Stimulated activated CD4-positive, alpha-beta T cell treated with anti-CD3 and anti-CD28 coated beads, Interleukin-15, amount 100 ng/mL, for 1 hour (primary cell): ENCODE data around the gene VKORC1.
A peak's percentile ranks its signal among the peaks of the same experiment; 100 is the strongest.
"Not testable (repeated sequence)": the region's sequence is repeated elsewhere in the genome, so short reads cannot be mapped to it uniquely, and the experiment has no call there.

Experiments used
- DNase-seq, 2 donors: peaks; one replicate each; pipeline ENCODE4 v3.0.0-alpha.2; 2020; ENCODE audit warnings: low read depth in 1 of 2, low spot score in 1 of 2

Gene VKORC1

GRCh38 chr16:31094424-31095120, at the start of gene VKORC1:
Gene VKORC1, minus strand, starts transcription at chr16:31094797. Its CDS starts 68 bp downstream, at chr16:31094729.
- peak; percentile 71 to 76 for DNase-seq

- DNase-seq = no peak
Measured at GRCh38 chr16:31143694-31144148, 49.1 kb upstream of the VKORC1 start.

- DNase-seq = no peak
Measured at GRCh38 chr16:31143011-31143693, 48.6 kb upstream of the VKORC1 start.

- peak; percentile 93 to 96 for DNase-seq
Measured at GRCh38 chr16:31142109-31143010, 47.8 kb upstream of the VKORC1 start.

- no peak for DNase-seq
Measured at GRCh38 chr16:31141489-31142108, 47.0 kb upstream of the VKORC1 start.

- DNase-seq = not testable (repeated sequence)
Measured at GRCh38 chr16:31141071-31141469, 46.5 kb upstream of the VKORC1 start.

- DNase-seq = no peak
Measured at GRCh38 chr16:31138621-31139578, 44.3 kb upstream of the VKORC1 start.

GRCh38 chr16:31136822-31137499, 42.4 kb upstream of the VKORC1 start:
- DNase-seq = not testable (repeated sequence)

- no peak for DNase-seq
Measured at GRCh38 chr16:31136287-31136662, 41.7 kb upstream of the VKORC1 start.

- DNase-seq = no peak
Measured at GRCh38 chr16:31135535-31136286, 41.1 kb upstream of the VKORC1 start, which contains the start of gene PRSS8. Gene PRSS8, minus strand, starts transcription at chr16:31135727. Its CDS starts 229 bp downstream, at chr16:31135498.

GRCh38 chr16:31134625-31135534, 40.3 kb upstream of the VKORC1 start:
- DNase-seq = no peak

- no peak for DNase-seq
Measured at GRCh38 chr16:31134091-31134571, 39.5 kb upstream of the VKORC1 start.

GRCh38 chr16:31133046-31133501, 38.5 kb upstream of the VKORC1 start:
- no peak for DNase-seq

- DNase-seq = no peak
Measured at GRCh38 chr16:31132303-31132979, 37.8 kb upstream of the VKORC1 start.

GRCh38 chr16:31131841-31132271, 37.3 kb upstream of the VKORC1 start:
- DNase-seq = no peak

GRCh38 chr16:31131416-31131815, 36.8 kb upstream of the VKORC1 start:
- DNase-seq = no peak

- DNase-seq = no peak
Measured at GRCh38 chr16:31130899-31131298, 36.3 kb upstream of the VKORC1 start.
